ENCODE measurements around the gene DNER.

DNA sequence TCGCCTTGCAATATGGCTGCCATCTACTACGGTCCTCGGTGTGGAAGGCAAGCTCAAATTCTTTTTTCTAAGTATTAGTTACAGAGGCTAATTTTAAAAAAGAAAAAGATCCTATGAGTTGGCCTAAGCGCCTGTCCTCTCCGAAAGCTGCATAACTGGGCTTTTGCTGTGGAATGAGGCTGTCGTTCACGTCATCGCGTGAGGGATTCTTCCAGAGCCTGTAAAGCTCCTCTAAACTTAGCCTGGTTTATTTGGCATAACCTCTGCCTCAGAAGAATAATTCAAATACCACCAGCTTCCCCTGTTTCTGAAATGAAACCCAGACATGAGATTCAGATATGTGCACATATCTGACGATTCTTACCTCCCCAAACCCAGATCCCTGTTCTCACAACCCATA, 187.4 kb downstream of the DNER start:
- TF ChIP-seq, protein P1, sequence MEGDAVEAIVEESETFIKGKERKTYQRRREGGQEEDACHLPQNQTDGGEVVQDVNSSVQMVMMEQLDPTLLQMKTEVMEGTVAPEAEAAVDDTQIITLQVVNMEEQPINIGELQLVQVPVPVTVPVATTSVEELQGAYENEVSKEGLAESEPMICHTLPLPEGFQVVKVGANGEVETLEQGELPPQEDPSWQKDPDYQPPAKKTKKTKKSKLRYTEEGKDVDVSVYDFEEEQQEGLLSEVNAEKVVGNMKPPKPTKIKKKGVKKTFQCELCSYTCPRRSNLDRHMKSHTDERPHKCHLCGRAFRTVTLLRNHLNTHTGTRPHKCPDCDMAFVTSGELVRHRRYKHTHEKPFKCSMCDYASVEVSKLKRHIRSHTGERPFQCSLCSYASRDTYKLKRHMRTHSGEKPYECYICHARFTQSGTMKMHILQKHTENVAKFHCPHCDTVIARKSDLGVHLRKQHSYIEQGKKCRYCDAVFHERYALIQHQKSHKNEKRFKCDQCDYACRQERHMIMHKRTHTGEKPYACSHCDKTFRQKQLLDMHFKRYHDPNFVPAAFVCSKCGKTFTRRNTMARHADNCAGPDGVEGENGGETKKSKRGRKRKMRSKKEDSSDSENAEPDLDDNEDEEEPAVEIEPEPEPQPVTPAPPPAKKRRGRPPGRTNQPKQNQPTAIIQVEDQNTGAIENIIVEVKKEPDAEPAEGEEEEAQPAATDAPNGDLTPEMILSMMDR (IDR thresholded peaks at IDR 0.05) = no peak
- TF ChIP-seq POLR2AphosphoS5 (IDR thresholded peaks at IDR 0.05) = no peak
- TF ChIP-seq POLR2A (IDR thresholded peaks at IDR 0.05) = no peak

Data from breast epithelium (tissue), 3 donors.